ENCODE data around the gene CANX. TPM values are rescaled to one million over a fixed set of nuclear protein-coding genes. Genes with fewer than 3 reads are reported as not detected.

CANX gene
- total RNA-seq, 1 experiment from 2014 or later, result 766 TPM

GRCh38 chr5:179779826-179780225 is 81.1 kb downstream of the CANX start:
- Histone ChIP-seq H4K20me1 (ENCODE audit: insufficient read depth) (no peaks in the 10 kb centered on the region; the same call in 1 of the 2 replicates), H3K27ac (ENCODE audit: low read depth, low read length) (no peak overlapping the region), H3K4me2 (ENCODE audit: low read length) (no peak overlapping the region), H3K27me3 (ENCODE audit: insufficient read depth, low read length) (no peaks in the 10 kb centered on the region), H2AFZ (ENCODE audit: low read depth, low read length, poor library complexity, severe bottlenecking) (no peak overlapping the region), H3K4me3 (replicated peaks in 1 of 2; ENCODE audit: low read depth in 1 of 2, low read length in 2 of 2) (no peak overlapping the region), H3K4me1 (ENCODE audit: control insufficient read depth in 1 of 2, insufficient read depth in 2 of 2, low read length in 2 of 2) (no peaks in the 10 kb centered on the region), H3K9me3 (ENCODE audit: control insufficient read depth in 1 of 2, insufficient read depth in 1 of 2, low read depth in 1 of 2, low read length in 2 of 2) (no peaks in the 10 kb centered on the region), H3K36me3 (ENCODE audit: control insufficient read depth in 1 of 2, insufficient read depth in 2 of 2, low read length in 2 of 2) (peaks cover 0 to 7% of the 10 kb centered on the region in 2 experiments; a peak in 1 of 4 replicates), H3K79me2 (ENCODE audit: insufficient read depth, low read length) (no peaks in the 10 kb centered on the region), H3K9ac (ENCODE audit: low read length) (no peak overlapping the region), H3K9me2 (ENCODE audit: insufficient read depth) (no peaks in the 10 kb centered on the region)
- DNase-seq (ENCODE audit: low read depth, low spot score), result no peak
- CTCF ChIA-PET, result interaction anchor here (1.9 kb wide), 1 partner anchor 17 kb away, joined by 6 read pairs; no protein-coding TSS in a partner anchor
- POLR2A ChIA-PET, result no interaction called here
- no peak for TF ChIP-seq SP1 (IDR thresholded peaks at IDR 0.05; ENCODE audit: low read depth)
- no peak for TF ChIP-seq ZFX (IDR thresholded peaks at IDR 0.05)
- no peak for TF ChIP-seq JUND (IDR thresholded peaks at IDR 0.05)
- TF ChIP-seq EZH2 (IDR thresholded peaks at IDR 0.05), result no peak
- no peak for TF ChIP-seq TCF7L2 (IDR thresholded peaks at IDR 0.05; ENCODE audit: borderline replicate concordance, extremely low read depth, insufficient read depth, insufficient read length)
- TF ChIP-seq, protein P1, sequence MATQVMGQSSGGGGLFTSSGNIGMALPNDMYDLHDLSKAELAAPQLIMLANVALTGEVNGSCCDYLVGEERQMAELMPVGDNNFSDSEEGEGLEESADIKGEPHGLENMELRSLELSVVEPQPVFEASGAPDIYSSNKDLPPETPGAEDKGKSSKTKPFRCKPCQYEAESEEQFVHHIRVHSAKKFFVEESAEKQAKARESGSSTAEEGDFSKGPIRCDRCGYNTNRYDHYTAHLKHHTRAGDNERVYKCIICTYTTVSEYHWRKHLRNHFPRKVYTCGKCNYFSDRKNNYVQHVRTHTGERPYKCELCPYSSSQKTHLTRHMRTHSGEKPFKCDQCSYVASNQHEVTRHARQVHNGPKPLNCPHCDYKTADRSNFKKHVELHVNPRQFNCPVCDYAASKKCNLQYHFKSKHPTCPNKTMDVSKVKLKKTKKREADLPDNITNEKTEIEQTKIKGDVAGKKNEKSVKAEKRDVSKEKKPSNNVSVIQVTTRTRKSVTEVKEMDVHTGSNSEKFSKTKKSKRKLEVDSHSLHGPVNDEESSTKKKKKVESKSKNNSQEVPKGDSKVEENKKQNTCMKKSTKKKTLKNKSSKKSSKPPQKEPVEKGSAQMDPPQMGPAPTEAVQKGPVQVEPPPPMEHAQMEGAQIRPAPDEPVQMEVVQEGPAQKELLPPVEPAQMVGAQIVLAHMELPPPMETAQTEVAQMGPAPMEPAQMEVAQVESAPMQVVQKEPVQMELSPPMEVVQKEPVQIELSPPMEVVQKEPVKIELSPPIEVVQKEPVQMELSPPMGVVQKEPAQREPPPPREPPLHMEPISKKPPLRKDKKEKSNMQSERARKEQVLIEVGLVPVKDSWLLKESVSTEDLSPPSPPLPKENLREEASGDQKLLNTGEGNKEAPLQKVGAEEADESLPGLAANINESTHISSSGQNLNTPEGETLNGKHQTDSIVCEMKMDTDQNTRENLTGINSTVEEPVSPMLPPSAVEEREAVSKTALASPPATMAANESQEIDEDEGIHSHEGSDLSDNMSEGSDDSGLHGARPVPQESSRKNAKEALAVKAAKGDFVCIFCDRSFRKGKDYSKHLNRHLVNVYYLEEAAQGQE (IDR thresholded peaks at IDR 0.05; ENCODE audit: low read depth), result no peak
- TF ChIP-seq, protein P2, sequence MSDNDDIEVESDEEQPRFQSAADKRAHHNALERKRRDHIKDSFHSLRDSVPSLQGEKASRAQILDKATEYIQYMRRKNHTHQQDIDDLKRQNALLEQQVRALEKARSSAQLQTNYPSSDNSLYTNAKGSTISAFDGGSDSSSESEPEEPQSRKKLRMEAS (IDR thresholded peaks at IDR 0.05), result no peak
- TF ChIP-seq CBX3 (IDR thresholded peaks at IDR 0.05; ENCODE audit: low read depth), result no peak
- TF ChIP-seq EZH2phosphoT487 (IDR thresholded peaks at IDR 0.05; ENCODE audit: borderline replicate concordance), result no peak
- no peak for TF ChIP-seq POLR2AphosphoS5 (IDR thresholded peaks at IDR 0.05; ENCODE audit: low read depth, low read length)
- TF ChIP-seq SRF (IDR thresholded peaks at IDR 0.05; ENCODE audit: low read depth), result no peak
- no peak for TF ChIP-seq FOSL1 (IDR thresholded peaks at IDR 0.05; ENCODE audit: low read depth)
- ATAC-seq, result no peak
- intact Hi-C loops (cut with micrococcal nuclease), result no loop called here
- RAD21 ChIA-PET (ENCODE audit: low non-redundant PET in 1 of 2, low total read pairs in 2 of 2, uncharacterized antibody in 2 of 2, unreplicated experiment in 2 of 2), result no interaction called here
- no TSS peak for BruUV-seq (replicated peaks)

All from HCT116 (cell line).